PC-9 (cell line): Measurements from ENCODE around the gene EWSR1.

ENCODE experiments used
- EZH2 ChIP-seq: fragments of 200-600 bp; sonication (generic); IDR thresholded peaks from 2 replicates; pipeline ENCODE4 v1.8.0; 2017; ENCODE audit warnings: antibody characterized with exemption, low read depth
- TF ChIP-seq, protein P1 (sequence below): fragments of 200-600 bp; sonication (generic); conservative IDR thresholded peaks from 2 replicates; pipeline ENCODE4 v1.6.1; 2017; ENCODE audit warnings: mixed run types, antibody characterized with exemption, mild to moderate bottlenecking, moderate library complexity

DNA sequence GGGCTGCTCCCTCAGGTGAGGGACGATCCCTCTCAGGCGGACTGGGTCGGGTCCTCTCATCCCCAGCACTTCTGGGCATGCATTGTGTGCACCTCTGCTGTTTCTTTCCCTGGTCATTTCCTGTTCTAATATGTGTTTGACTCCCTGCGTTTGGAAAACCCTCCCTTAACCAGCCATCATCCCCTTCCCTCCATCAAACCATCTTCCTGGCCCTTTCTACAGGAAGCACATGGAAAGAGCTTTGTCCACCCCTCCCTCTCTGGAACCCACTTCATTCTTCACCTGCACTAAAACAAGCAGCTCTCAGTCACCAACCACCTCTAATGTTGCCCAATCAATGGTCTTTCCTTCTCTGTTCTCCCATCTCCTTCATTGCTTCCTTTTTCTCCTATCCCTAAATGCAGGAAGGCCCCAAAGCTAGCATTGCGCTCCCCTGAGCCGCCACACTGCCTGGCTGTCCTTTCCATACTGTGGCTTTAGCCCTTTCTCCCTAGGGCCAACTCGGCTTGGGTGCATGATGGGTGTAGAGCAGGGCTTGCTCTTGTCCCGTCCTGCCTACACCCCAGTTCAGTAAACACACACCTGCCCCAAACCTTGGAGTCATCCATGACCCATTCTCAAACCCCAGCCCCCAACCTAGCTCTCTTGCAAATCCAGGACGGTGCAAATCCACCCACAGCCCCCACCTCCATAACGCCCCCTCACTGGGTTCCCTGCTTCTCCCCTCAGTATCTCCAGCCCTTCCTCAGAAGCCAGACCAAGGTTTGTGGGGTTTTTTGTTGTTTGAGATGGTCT lies 32.9 kb downstream of the EWSR1 start:
- TF ChIP-seq, protein P1, sequence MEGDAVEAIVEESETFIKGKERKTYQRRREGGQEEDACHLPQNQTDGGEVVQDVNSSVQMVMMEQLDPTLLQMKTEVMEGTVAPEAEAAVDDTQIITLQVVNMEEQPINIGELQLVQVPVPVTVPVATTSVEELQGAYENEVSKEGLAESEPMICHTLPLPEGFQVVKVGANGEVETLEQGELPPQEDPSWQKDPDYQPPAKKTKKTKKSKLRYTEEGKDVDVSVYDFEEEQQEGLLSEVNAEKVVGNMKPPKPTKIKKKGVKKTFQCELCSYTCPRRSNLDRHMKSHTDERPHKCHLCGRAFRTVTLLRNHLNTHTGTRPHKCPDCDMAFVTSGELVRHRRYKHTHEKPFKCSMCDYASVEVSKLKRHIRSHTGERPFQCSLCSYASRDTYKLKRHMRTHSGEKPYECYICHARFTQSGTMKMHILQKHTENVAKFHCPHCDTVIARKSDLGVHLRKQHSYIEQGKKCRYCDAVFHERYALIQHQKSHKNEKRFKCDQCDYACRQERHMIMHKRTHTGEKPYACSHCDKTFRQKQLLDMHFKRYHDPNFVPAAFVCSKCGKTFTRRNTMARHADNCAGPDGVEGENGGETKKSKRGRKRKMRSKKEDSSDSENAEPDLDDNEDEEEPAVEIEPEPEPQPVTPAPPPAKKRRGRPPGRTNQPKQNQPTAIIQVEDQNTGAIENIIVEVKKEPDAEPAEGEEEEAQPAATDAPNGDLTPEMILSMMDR, result no peak
- TF ChIP-seq EZH2, result no peak
